AG04450 (cell line): ENCODE measurements around the gene IFTAP. TPM values are rescaled to one million over a fixed set of nuclear protein-coding genes. Genes with fewer than 3 reads are reported as not detected.

Source experiments
- CTCF ChIA-PET: fragments of 300-600, 350-600 bp; formaldehyde crosslinking; extraction: SDS; loops from one replicate; lab custom pipeline; 2022; ENCODE audit warnings: antibody characterized with exemption, inconsistent platforms; lab: Charles Lee
- POLR2A ChIA-PET: fragments of 350-600 bp; formaldehyde crosslinking; extraction: SDS; loops from one replicate; lab custom pipeline; 2021; ENCODE audit warnings: antibody characterized with exemption, inconsistent platforms; lab: Yijun Ruan, JAX
- DNase-seq: peaks from one replicate; pipeline ENCODE4 v3.0.0-alpha.2; 2011; ENCODE audit warnings: low read depth, low spot score
- H3K27ac ChIP-seq: one replicate; pipeline ENCODE4 v1.5.1; 2012; ENCODE audit warnings: low read depth, low read length, control low read depth
- H3K27me3 ChIP-seq: one replicate; pipeline ENCODE4 v1.6.0; 2012; ENCODE audit warnings: low read length; ENCODE audit not compliant: control insufficient read depth, insufficient read depth
- H3K4me3 ChIP-seq: 2 replicates; pipeline ENCODE4 v1.5.1; 2011; ENCODE audit warnings: mild to moderate bottlenecking, low read depth, low read length, control low read depth
- H3K9me3 ChIP-seq: 2 replicates; pipeline ENCODE4 v1.5.1; 2012; ENCODE audit warnings: low read length; ENCODE audit not compliant: control insufficient read depth, insufficient read depth
- CTCF ChIP-seq: IDR thresholded peaks from 2 replicates; pipeline ENCODE4 v1.5.1; 2011; ENCODE audit warnings: low read depth, low read length, control low read depth, inconsistent platforms
- polyA plus RNA-seq: library from polyadenylated mRNA; depleted of rRNA; stranded (reverse); fragments of >200 nt; gene quantifications from 2 replicates; pipeline ENCODE4 v1.2.3, GENCODE V29; 2011

The IFTAP gene
- polyA plus RNA-seq, 1 experiment = 56.2 TPM

DNA sequence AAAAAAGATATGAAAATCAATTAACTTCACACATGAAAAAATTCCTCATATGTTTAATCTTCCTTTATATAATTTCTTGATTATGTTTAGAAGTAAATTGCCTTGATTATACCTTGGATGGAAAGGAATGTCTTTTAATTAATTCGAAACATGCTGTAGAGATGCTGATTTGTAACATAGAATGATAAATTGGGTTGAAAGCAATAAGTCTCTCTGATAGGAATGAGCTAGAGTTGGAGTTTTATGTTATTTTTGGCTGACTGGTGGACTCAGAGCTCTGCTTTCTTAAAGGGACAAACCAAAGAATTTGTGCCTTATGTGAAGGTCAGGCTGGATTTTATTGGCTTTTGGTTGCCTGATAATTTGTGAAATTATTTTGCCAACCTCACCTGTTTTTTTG lies 98.4 kb downstream of the IFTAP start:
- ChIA-PET POLR2A (no interaction called here), CTCF (interaction anchor here (1.1 to 1.9 kb wide), 3 partner anchors 10 to 55 kb away, joined by 3 to 14 read pairs (median 6); no protein-coding TSS in a partner anchor)
- H3K27me3 ChIP-seq = peaks cover 7% of the 10 kb centered on the region
- no peak overlapping the region for H3K27ac ChIP-seq
- no peaks in the 10 kb centered on the region for H3K9me3 ChIP-seq
- no peak for TF ChIP-seq CTCF
- DNase-seq = no peak
- H3K4me3 ChIP-seq = no peak overlapping the region

DNA sequence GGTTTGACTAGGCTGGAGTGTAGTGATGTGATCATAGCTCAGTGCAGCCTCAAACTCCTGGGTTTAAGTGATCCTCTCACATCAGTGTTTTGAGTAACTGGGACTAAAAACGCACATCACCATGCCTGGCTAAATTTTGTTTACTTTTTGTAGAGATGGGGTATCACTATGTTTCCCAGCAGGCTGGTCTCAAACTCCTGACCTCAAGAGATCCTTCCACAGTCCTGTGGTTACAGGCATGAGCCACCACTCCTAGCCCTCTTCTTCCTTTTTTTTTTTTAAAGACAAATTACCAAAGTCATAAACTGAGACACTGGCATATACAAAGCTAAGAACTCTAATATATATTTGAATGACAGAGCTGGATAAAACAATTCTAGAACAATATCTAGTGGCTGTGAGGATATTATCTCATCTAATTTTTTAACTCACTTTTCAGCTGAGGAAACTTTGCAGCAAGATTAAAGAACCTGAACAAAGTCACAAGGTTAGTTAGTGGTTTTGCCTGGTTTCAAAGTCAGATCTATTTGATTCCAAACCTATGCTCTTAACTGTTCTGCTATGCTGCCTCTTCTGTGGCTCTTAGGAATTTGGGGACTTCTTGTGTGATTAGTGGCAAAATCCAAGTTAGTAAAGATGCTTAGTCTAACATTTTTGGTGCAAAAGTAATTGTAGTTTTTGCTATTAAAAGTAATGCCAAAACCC lies 99.0 kb downstream of the IFTAP start:
- CTCF ChIA-PET = interaction anchor here (1.1 to 1.9 kb wide), 3 partner anchors 9 to 54 kb away, joined by 3 to 14 read pairs (median 6); no protein-coding TSS in a partner anchor

GRCh38 chr11:36695111-36695510 lies 100.8 kb downstream of the IFTAP start:
- Histone ChIP-seq H3K27me3 (peaks cover 4% of the 10 kb centered on the region), H3K27ac (no peak overlapping the region), H3K4me3 (no peak overlapping the region), H3K9me3 (no peaks in the 10 kb centered on the region)
- ChIA-PET CTCF (no interaction called here), POLR2A (no interaction called here)
- TF ChIP-seq CTCF = no peak
- no peak for DNase-seq

More for the DNA sequence above, 99.0 kb downstream of the IFTAP start:
- TF ChIP-seq CTCF = no peak
- Histone ChIP-seq H3K4me3 (no peak overlapping the region), H3K27me3 (peaks cover 7% of the 10 kb centered on the region), H3K27ac (no peak overlapping the region), H3K9me3 (no peaks in the 10 kb centered on the region)
- no peak for DNase-seq
- POLR2A ChIA-PET = no interaction called here

DNA sequence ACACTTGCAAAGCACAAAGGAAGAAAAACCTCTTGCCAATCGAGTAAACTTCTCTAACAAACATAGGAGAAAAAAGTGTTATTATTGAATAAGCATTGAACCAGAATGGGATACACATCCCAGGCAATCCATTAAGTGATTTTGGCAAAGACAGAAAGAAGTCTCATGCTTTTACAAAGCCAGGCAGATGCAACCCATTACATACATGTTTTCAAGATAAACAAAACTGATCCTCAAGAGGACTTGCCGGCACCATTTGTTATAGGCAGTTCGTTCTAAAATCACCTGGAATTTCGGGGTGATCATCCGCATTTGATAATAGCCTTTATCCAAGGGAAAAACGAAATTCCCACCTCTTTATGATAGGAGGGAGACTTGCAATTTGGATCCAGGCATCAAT lies 101.3 kb downstream of the IFTAP start:
- peaks cover 4% of the 10 kb centered on the region for H3K27me3 ChIP-seq
- 0 out of 2 replicates have a peak, but pooled peaks have one; percentile 4 for TF ChIP-seq CTCF
- ChIA-PET CTCF (interaction anchor here (0.7 to 2.0 kb wide), 2 partner anchors 52 to 122 kb away, joined by 8 to 21 read pairs; no protein-coding TSS in a partner anchor), POLR2A (no interaction called here)
- H3K9me3 ChIP-seq = no peaks in the 10 kb centered on the region
- DNase-seq = no peak
- H3K4me3 ChIP-seq = no peak overlapping the region
- no peak overlapping the region for H3K27ac ChIP-seq

- no peak for DNase-seq
- Histone ChIP-seq H3K4me3 (no peak overlapping the region), H3K27ac (no peak overlapping the region), H3K9me3 (no peaks in the 10 kb centered on the region), H3K27me3 (peaks cover 2% of the 10 kb centered on the region)
- ChIA-PET CTCF (interaction anchor here (0.7 to 2.0 kb wide), 3 partner anchors 42 to 133 kb away, joined by 3 to 21 read pairs (median 4); no protein-coding TSS in a partner anchor), POLR2A (no interaction called here)
- no peak for TF ChIP-seq CTCF
Observed at GRCh38 chr11:36696550-36696949, 102.2 kb downstream of the IFTAP start.
